ENCODE data around the gene CPXM1.

The CPXM1 gene

DNA sequence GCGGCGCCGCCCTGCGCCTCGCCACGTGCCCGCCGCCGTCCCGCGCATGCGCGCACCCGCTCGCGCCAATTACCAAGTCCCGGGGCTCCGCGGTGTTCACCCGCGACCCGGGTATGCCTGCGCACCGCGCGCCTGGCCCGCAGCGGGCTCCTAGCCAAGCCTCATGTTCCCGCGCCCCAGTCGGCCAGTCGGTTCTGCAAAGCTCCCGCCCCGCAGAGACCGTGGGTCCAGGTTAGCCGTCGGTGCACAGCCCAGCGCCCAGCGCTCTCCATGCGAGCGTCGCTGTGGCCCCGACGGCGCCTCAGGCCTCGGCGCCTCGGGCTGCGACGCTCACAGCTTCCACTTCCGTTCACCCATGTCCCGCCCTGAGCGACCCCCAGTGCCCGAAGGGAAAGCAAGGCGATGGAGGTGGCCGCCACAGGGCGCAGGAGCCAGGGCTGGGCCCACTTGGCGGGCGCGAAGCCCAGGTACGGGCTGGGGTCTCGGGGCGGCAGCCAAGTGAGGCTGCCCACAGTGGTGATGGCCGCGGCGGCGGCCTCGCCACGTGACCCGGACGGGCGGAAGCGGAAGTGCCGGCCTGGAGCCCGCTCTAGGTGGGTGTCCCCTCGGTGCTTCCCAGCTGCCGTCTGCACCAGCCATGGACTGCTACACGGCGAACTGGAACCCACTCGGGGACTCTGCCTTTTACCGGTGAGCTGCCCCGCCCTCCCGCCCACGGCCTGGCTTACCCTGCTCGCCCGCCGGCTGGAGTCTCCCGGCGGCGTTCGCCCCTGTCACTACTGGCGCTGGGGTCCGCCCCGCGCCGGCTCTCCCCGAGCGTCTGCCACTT lies 39.9 kb upstream of the CPXM1 start, which contains the start of the genes PCED1A and VPS16:
Gene PCED1A, minus strand, starts transcription at position 518 of the 829 bp plus-strand sequence. CDS start 743 bp downstream, outside the sequence.
Gene VPS16, plus strand, starts transcription at position 608 of the 829 bp plus-strand sequence. Its CDS starts 30 bp downstream, at position 638.
- H3K4me3 ChIP-seq (ENCODE audit: low read depth, low read length): peak within 1 kb of the TSS; percentile 75
- no peak for TF ChIP-seq CTCF (IDR thresholded peaks at IDR 0.05; ENCODE audit: low read depth, low read length)
- DNase-seq (ENCODE audit: low read depth, low spot score): peak; percentile 86
- in situ Hi-C loops (cut with HindIII; ENCODE audit: low sequenced_read_pairs): no loop called here

- in situ Hi-C loops (cut with HindIII; ENCODE audit: low sequenced_read_pairs): no loop called here
- no peak for TF ChIP-seq CTCF (IDR thresholded peaks at IDR 0.05; ENCODE audit: low read depth, low read length)
- no peak overlapping the region for H3K4me3 ChIP-seq (ENCODE audit: low read depth, low read length)
- DNase-seq (ENCODE audit: low read depth, low spot score): no peak
Observed at GRCh38 chr20:2839732-2840137, 39.3 kb upstream of the CPXM1 start.

DNA sequence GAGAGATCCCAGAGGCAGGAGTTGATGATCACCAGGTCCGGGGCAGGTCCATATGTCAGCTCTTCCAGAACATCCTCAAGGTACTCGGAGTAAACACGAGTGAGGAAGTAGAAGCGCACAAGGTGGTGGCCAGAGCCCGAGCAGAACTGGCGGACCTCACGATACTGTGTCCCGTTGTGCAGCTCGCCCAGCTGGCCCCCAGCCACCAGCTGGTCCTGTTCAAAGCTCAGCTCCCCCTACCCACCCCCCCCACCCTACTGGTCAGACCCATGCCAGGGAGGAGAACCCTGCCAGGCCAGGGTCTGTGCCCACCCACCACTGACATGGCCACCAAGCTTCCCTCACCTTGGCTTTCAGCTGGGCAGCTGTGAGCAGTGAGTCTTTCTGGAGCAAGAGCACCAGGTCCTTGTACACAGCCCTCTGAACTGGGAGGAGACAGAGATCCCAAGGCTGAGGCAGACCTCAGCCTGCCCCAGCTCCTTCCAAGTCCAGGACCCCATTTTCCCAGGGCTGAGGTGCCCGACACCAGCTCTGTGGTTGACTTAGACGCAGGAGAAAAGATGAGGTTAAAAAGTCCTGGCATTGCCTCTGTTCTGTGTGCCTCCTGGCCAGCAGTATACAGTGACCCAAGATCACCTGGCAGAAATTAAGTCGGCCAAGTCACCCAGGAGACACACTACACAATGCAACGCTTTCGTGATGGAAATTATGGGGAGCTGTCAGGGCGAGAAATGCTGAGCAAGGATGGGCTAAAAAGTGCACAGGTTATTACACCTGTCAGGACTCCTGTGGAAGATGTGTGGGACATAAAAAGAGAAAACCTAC lies 38.6 kb upstream of the CPXM1 start:
- no peak for TF ChIP-seq CTCF (IDR thresholded peaks at IDR 0.05; ENCODE audit: low read depth, low read length)

DNA sequence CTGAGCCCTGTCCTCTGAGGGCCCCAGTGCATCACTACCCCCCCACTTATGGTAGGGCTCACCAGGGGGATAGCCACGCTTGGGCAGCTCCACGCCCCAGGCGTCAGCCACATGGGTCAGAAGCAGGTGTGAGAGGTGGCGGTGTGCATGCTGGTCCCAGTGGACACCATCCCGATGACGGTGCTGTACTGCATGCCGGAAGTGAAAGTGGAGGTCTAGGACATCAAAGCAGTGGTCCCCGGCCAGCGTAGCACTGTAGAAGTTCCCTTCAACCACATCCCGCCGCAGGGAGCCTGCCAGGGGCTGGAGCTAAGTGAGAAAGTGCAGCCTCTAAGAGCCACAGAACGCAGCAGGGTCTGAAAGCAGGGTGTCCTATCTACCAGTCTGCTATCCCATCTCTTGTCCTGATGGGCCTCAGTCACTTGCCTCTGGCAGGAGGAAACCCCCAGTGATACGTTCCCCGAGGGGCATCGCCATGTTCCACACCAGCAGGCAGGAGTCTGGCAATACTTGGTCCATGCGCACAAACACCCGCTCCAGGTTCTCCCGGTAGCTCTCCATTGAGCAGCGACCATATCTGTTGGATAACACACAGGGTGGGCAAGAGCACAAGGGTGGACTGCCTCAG lies 37.9 kb upstream of the CPXM1 start:
- no peak for TF ChIP-seq CTCF (IDR thresholded peaks at IDR 0.05; ENCODE audit: low read depth, low read length)
- in situ Hi-C loops (cut with HindIII; ENCODE audit: low sequenced_read_pairs): no loop called here
- H3K4me3 ChIP-seq (ENCODE audit: low read depth, low read length): no peak overlapping the region
- no peak for DNase-seq (ENCODE audit: low read depth, low spot score)

More for the DNA sequence above, 38.6 kb upstream of the CPXM1 start:
- in situ Hi-C loops (cut with HindIII; ENCODE audit: low sequenced_read_pairs): no loop called here
- no peak for DNase-seq (ENCODE audit: low read depth, low spot score)
- no peak overlapping the region for H3K4me3 ChIP-seq (ENCODE audit: low read depth, low read length)

DNA sequence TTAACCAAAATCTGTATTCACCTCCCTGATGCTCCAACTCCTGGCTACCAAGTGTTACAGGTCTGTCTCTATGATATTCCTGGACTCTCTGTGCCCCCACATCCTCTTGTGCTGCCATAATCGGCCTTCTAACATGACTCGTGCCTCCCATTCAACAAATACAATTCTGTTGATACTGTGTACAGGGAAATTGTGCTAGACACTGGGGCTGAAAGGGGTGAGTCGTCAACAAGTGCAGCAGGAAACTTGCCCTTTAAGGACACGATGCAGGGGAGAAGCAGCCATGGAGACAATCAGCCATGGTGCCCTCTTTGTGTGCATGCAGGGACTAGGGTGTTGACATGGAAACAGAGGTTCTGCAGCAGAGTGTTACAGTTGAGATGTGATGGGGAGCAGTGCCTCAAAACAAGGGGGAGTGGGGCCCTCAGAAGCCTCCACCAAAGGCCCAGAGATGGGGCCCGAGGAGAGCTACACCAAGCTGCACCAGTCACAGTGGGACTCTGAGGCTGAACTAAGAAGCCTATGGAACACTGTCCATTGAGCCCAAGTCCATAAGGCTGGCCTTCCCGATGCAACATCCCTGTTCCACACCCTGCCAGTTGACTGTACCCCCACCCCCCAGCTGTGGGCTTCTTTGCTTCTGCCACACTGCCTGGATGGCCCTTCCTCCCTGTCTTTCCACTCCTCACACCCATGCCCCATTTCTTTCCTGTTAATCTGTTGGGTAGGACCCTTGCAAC lies 37.0 kb upstream of the CPXM1 start:
- DNase-seq (ENCODE audit: low read depth, low spot score): no peak
- in situ Hi-C loops (cut with HindIII; ENCODE audit: low sequenced_read_pairs): no loop called here
- TF ChIP-seq CTCF (IDR thresholded peaks at IDR 0.05; ENCODE audit: low read depth, low read length): no peak
- H3K4me3 ChIP-seq (ENCODE audit: low read depth, low read length): no peak overlapping the region

DNA sequence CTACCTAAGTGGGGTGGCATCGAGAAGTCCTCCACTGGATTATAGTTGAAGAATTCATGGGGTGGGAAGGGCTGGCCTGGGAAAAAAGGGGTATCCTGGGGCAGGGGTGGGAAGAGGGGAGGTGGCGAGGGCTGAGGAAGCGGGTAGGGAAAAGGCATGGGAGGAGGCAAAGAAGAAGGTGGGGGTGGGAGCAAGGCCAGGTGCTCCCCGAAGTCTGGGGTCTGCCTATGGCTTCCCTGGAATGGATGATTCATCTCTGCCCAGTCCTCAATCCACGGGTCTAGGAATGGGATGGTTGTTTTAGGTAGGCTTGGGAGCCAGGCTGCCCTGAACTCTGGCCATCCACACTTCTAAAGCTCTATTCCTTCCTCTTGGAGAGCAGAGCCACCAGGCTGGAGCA lies 35.6 kb upstream of the CPXM1 start:
- no peak for DNase-seq (ENCODE audit: low read depth, low spot score)
- H3K4me3 ChIP-seq (ENCODE audit: low read depth, low read length): no peak overlapping the region
- in situ Hi-C loops (cut with HindIII; ENCODE audit: low sequenced_read_pairs): no loop called here
- TF ChIP-seq CTCF (IDR thresholded peaks at IDR 0.05; ENCODE audit: low read depth, low read length): no peak

Measured in astrocyte of the spinal cord (primary cell).